IPS-NIHi11 (cell line): ENCODE measurements around the gene MERTK.
"Not testable (repeated sequence)": the region's sequence is repeated elsewhere in the genome, so short reads cannot be mapped to it uniquely, and the experiment has no call there.

ENCODE experiments used
- DNase-seq: peaks from one replicate; pipeline ENCODE4 v3.0.0; 2012; ENCODE audit warnings: mixed read lengths, low spot score

Gene MERTK

DNA sequence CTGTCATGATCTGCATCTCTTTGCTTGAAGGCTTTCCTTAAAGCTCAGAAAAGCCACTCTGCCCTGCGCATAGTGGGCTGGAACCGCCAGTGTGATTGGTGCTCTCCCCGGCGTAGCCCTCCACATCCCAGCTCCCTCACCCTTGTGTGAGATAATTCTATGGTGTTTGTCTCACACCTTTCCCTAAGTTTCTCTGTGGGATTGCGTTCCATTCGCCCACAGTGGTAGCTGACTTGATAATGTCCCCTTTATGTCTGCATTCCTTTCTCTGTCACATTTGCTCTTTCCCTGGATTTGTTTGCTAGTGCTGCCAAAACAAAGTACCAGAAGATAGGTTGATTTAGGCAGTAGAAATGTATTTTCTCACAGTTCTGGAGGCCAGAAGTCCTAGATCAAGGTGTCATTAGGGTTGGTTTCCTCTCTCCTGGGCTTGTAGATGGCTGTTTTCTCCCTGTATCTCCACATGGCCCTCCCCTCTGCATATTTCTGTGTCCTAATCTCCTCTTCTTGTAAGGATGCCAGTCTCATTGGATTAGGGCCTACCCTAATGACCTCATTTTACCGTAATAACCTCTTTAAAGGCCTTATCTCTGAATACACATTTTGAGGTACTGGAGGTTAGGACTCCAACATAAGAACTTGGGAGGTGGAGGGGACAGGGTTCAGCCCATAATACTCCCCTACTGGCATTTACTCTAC is 149.3 kb downstream of the MERTK start:
- DNase-seq: no peak

DNA sequence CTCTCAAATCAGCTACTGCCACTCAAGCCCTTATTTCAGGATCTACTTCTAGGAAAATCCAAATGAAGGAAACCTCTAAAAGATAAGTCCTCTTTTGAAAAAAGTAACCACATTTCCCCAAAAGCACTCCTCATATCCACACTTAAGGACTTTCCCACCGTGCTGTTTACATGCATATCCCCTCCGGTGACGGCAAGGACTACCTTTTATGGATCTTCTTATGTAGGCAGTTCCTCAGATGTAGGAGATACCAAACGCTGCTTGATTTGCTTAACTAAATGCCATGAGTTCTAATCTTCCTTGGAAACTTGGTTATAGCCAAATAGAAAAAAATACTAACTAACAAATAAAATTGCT is 149.8 kb downstream of the MERTK start:
- DNase-seq: no peak

DNA sequence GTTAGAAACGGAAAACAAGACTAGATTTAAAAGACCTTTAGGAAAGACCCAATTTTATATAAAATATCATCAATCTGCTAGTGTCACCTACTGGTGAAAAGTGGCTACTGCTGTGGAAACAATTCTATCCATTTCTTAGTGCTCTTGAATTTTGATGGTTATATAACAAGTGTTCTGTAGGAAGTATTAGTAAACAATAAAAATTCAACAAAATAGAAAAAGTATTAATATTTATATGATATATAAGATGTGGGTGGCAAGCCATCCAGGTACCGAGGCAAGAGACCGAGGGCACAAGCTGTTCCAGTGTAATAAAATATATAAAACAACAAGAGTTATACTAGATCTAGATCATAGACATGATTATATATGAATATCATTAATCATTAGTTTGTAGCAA is 150.5 kb downstream of the MERTK start:
- peak; percentile 37 for DNase-seq

DNA sequence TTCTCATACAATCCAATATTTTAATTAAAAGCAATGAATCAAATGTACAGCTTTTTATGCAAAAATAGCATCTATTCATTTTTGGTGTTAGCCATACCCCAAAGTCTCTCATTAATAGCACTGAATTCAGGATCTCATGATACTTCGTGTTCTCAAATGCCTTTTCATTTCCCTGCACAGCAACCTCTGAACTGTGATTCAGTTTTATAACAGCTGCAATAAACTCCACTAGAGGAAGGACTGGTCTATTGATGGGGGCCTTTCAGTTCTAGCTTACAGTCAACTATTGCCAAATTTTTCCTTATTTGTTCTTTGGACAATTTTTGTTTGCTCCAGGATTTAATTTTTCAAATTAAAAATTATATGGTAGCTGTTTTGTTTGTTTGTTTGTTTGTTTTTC is 151.9 kb downstream of the MERTK start:
- no peak for DNase-seq

DNA sequence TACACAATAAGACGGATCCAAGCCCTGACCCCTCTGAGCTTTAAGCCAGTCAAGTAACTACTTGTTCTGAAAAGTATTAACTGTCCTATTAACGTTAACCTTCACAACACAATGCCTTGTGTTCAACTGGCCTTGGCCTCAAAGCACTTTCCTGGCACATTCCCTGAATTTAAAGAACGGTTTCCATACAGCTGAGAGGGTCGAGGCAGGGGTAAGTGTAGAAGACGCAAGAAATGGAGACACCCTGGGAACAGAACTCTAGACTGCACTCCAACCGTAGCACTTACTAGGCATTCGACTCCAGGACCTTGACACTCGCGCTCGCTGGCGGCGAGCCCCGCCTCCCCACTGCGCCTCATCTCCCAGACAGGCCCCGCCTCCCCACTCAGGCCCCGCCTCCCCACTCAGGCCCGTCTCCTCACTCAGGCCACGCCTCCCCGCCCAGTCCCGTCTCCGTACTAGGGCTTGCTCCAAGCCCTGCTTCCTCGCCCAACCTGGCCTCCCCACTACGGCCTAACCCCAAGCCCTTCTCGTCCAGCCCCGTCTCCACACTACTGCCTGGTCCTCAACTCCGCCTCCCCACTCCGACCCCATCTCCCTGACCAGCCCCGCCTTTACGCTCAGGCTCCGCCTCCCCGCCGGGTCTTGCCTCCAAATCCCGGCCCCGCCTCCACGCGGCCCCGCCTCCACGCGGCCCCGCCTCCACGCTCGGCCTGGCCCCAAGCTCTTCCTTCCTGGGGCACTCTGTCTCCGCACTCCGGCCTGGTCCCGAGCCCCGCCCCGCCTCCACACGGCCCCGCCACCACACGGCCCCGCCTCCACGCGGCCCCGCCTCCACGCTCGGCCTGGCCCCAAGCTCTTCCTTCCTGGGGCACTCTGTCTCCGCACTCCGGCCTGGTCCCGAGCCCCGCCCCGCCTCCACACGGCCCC is 155.8 kb downstream of the MERTK start:
- peak; percentile 87 for DNase-seq

DNA sequence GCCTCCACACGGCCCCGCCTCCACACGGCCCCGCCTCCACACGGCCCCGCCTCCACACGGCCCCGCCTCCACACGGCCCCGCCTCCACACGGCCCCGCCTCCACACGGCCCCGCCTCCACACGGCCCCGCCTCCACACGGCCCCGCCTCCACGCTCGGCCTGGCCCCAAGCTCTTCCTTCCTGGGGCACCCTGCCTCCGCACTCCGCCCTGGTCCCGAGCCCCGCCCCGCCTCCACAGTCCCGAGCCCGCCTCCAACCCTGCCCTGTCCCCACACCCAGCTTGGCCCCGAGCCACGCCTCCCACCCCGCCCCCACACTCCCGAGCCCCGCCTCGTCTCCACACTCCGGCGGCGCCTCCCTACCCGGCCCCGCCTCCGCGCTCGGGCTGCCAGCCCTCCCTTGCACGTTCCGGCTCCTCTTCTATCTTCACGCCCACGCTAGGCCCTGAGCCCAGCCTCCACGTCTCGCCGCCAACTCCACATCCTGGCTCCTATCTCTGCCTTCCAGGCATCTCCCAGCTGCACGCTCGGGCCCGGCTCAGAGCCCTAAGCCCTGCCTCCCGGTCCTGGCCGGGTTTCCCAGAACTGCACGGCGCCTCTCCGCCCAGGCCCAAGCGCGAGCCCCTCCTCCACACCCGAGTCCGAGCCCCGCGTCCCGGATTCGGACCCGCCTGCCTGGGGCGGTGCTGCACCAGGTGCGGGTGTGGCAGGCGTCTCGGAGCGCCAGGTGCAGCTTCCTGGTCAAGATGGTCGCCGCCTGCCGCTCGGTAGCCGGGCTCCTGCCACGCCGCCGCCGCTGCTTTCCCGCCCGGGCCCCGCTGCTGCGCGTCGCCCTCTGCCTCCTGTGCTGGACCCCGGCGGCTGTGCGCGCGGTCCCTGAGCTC is 156.7 kb downstream of the MERTK start, which contains the start of gene TMEM87B:
Gene TMEM87B, plus strand, starts transcription at position 423 of the 883 bp plus-strand sequence. Its CDS starts 323 bp downstream, at position 746.
- peak; percentile 94 for DNase-seq

DNA sequence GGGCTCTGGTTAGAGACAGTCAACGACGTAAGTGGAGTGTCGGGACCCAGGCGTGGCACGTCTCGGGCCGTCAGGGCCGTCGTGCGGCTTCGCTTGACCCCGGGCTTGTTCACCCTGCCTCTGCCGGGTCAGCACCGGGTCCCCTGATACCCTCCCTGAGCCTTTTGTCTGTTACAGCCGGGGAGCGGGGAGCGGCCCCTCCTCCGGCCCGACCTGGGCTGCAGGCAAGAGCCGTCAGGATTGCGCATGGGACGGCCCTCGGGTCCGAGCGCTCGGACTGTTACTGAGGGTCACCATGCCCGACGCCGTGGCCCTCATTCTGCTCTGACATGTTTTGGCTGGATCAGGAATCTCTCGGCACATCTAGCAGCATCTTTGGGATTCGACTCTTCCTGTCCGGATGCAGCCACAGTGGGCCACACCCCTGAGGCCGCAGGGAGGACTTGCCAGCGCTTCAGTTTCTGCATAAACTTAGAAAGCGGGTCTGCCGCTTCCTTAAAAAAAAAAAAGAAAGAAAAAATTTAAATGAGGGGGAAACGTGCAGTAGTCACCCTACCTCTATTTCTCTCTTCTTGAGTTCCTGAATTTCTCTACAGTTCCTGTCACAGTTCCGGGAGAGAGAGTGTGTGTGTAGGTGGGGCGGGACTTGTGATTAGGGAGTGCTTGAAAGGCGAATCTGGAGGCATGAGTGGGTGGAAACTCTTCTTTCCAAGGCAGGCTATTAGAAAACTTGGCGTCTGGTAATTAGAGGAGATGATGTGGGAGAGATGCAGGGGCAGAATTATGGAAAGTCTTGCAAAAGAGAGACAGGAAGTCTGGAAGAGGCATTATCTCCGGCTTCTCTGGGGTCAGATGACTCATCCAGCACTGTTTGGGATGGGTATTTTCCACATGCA is 157.6 kb downstream of the MERTK start:
- DNase-seq: peak; percentile 53

DNA sequence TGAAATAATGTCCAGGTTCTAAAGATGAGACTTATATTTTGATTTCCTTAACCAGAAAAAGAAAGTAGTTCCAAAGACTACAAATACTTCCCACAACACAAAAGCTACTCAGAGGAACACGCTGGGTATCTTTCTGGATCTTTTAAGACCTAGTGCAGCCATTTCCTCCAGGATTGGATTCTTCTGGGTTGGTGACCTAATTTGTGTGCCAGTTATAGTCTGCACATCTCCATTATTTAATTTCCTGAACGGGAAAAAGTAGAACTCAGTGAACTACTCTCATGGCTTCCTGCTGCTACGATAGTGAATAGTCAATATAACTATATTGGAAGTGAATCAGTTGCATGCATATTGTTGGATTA is 158.2 kb downstream of the MERTK start:
- DNase-seq: no peak

DNA sequence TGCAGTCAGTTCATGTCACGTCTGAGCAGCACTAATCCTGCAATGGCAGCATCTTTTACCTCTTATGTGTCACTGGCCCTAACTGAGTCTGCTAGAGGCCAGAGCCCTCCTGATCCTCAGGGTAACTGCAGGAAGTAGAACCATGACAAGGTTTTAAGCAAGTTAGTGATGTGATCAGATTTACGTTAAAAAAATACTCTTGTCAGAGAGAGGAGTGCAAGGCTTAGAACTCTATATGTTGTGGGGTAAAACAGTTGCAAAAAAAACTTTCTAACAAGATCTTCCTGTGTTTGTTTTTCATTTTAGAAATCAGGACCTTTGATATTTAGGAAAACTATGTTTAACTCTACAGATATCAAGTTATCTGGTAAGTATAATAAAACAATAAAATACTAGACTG is 161.3 kb downstream of the MERTK start:
- no peak for DNase-seq

DNA sequence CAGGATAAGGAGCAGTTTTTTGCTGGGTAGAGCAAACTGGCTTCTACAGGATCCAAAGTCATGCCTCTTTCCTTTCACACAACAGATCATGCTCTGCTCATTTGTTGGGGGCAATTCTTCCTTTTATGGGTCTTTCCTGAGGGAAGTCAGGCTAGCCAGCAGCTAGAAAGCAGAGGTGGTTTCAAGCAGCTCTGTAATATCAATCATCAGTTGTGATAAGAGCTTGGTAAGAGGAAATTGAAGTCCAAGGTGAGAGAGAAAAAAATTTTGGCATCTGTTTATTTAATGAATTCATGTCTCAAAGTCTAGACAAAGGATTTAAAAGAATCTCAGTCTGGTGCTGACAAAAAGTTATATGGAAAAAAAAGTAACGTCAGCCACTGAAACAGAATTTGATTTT is 162.9 kb downstream of the MERTK start:
- no peak for DNase-seq

DNA sequence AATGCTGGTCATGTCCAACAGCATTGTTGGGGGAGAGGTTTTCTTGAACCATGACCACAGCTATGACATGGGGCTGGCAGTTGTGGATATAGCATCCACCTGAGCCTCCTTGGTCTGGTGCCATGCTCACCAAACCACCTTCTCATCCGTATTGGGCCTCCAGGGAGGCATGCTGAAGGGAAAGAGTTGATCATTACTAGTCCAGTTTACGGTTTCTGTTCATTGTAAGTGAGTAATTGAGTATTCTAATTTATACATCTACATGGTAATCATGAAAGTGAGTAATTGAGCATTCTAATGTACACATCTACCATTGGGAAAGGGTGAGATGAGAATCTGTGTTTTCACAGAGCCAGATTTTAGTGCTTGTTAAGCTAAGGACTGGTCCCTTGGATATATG is 163.4 kb downstream of the MERTK start:
- no peak for DNase-seq

DNA sequence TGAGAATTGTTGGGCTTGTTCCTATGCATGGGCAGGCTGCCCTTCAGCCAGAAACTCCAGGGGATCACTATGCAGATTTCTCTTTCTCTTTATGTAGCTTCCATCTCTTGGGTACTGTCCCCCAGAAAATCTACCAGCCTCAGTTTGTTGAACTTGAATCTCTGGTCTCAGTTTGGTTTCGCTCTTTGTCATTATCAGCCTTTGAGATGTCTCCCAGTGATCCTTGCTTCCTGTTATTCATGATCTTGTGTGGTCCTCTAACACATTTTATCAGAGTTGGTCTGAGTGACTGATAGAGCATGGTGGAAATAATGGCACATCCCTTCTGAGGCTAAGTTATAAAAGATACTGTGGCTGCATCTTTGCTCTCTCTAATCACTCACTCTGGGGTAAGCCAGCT is 164.5 kb downstream of the MERTK start:
- no peak for DNase-seq

DNA sequence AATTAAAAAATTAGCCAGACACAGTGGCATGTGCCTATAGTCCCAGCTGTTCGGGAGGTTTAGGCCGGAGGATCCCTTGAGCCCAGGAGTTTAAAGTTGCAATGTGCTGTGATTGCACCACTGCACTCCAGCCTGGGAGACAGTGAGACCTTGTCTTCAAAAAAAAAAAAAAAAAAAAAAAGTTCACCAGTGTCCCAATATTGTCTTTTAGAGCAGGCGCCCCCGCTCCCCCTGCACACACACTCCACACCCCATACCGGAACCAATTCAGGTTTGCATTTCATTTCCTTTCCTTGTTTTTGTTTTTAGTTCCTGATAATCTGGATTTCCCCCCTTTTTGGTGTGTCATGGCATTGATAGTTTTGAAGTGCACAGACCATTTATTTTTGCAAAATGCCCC is 167.1 kb downstream of the MERTK start:
- DNase-seq: no peak

DNA sequence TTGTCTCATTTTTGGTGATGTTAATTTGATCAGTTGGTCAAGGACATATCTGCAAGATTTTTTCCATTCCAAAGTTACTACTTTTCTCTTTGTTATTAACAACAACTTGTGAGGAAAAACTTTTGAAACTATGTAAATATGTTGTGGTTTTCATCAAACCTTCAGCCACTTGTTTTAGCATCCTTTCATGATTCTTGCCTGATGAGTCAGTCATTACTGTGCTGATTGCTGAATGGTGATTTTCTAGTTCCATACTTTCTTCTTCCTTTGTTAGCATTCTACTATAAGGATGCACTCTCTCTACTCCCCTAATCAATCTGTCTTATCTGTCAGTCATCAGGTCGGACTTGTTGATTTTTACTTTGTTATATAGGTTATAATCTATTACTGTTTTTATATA is 167.6 kb downstream of the MERTK start:
- DNase-seq: no peak

DNA sequence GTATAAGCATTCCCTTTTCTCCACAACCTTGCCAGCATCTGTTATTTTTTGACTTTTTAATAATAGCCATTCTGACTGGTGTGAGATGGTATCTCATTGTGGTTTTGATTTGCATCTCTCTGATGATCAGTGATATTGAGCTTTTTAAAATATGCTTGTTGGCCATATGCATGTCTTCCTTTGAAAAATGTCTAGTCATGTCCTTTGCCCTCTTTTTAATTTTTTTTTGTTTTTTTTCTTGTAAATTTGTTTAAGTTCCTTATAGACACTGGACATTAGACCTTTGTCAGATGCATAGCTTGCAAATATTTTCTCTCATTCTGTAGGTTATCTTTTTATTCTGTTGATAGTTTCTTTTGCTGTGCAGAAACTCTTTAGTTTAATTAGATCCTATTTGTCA is 171.4 kb downstream of the MERTK start:
- not testable (repeated sequence) for DNase-seq

DNA sequence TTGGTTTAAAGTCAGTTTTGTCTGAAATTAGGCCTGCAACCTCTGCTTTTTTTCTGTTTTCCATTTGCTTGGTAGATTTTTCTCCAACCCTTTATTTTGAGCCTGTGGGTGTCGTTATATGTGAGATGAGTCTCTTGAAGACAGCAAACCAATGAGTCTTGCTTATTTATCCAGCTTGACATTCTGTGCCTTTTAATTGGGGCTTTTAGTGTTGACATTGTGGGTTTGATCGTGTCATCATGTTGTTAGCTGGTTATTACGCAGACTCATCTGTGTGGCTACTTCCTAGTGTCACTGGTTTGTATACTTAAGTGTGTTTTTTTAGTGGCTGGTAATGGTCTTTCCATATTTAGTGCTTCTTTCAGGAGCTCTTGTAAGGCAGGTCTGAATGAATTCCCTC is 175.5 kb downstream of the MERTK start:
- DNase-seq: no peak

DNA sequence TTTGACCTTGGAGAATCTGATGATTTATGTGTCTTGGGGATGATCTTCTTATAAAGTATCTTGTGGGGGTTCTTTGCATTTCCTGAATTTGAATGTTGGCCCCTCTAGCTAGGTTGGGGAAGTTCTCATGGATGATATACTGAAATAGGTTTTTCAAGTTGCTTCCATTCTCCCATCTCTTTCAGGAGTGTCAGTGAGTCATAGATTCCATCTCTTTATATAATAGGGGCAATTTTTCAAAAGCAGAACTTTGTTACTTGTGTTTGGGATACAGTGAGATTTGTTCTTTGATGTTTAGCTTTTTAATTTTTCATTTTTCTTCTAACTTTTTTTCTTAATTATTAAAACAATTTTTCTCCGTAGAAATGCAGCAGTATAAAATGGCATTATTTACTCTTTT is 176.1 kb downstream of the MERTK start:
- DNase-seq: no peak

DNA sequence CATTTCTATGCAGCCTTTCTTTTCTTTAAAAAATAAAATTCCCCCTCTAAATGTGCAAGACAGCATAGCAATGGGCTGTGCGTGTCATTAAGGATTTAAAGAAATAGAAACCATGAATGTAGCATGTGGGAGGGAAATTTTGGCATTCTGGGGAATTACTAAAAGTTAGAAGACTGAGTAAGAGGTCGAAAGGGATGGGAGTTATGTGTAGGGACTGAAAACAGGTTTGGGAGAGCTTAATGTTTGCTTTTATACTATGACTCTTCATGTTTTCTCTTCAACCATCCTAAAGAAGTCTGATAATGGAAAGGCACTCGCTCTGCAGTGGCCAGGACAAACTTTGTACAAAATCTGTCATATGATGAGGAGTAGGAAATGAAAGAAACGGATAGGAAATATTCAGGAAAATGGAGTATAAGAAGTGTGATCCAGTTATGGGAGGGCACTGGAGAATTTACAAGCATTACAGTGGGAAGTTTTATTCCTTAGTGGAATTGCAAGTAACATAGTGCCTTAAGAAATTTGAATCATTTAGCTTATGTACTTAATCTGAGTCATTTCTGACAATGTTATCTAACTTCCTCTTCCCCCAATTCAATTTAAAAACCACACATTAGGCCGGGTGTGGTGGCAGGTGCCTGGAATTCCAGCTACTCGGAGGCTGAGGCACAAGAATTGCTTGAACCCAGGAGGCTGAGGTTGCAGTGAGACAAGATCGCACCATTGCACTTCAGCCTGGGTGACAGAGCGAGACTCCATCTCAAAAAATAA is 177.3 kb downstream of the MERTK start:
- no peak for DNase-seq

DNA sequence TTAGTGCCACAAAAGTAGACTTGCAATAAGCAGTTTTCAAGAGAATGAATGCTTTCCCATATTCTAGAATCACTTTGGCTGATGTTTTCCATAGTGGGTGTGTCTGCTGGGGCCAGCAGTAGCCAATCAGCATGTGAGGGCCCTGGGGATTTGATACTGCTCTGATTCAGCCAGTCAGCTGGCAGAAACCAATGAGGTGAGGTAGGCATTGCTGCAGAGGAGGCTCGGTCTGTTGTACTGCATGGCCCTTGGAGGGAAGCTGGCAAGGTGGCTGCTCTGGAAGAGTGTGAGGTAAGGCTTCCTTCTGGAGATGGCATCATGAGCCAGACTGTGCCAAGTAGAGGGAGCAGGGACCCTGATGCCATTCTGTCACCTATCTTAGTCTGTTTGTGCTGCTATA is 179.4 kb downstream of the MERTK start:
- peak; percentile 53 for DNase-seq
